Measurements from ENCODE around the gene KLK4. TPM values are rescaled to one million over a fixed set of nuclear protein-coding genes. Genes with fewer than 3 reads are reported as not detected.

The KLK4 gene
- polyA plus RNA-seq, 1 donor, result not detected

GRCh38 chr19:50878851-50879250 lies 32.3 kb downstream of the KLK4 start:
- no peak for DNase-seq

DNA sequence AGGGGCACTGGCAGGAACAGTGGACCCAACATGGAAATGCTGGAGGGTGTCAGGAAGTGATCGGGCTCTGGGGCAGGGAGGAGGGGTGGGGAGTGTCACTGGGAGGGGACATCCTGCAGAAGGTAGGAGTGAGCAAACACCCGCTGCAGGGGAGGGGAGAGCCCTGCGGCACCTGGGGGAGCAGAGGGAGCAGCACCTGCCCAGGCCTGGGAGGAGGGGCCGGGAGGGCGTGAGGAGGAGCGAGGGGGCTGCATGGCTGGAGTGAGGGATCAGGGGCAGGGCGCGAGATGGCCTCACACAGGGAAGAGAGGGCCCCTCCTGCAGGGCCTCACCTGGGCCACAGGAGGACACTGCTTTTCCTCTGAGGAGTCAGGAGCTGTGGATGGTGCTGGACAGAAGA lies 33.9 kb downstream of the KLK4 start:
- DNase-seq, result no peak

DNA sequence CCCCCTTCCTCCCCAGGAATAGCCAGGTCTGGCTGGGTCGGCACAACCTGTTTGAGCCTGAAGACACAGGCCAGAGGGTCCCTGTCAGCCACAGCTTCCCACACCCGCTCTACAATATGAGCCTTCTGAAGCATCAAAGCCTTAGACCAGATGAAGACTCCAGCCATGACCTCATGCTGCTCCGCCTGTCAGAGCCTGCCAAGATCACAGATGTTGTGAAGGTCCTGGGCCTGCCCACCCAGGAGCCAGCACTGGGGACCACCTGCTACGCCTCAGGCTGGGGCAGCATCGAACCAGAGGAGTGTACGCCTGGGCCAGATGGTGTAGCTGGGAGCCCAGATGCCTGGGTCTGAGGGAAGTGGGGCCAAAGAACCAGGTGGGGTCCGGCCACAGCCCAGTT lies 34.7 kb downstream of the KLK4 start:
- DNase-seq, result no peak

DNA sequence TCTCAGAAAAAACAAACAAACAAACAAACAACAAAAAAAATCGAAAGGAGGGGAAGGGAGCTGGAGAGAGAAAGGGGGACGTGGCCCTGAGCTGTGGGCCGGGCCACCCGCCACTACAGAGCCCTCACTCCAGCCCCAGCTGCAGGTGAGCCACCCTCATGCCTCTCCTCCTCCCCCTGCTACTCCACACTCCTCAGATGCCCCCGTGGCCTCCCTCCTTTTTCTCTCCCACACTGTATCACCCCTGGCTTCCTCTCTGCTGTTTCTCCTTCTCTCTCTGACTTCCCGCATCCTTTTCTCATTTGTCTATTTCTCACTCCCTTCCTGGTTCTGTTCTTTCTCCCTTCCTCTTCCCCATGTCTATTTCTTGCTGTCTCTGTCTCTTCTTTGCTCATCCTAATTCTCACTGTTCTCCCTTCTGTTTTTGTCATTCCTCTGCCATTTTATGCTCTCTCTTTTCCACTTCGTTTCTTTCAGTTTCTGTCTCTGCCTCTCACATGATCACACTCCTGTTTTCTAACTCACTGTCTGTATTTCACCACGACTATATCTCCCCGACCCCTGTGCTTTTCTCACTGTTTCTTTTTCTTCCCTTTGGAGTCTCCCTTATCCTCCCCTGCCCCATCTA lies 35.3 kb downstream of the KLK4 start:
- DNase-seq, result no peak

- no peak for DNase-seq
Measured at GRCh38 chr19:50874211-50874610, 37.0 kb downstream of the KLK4 start.

DNA sequence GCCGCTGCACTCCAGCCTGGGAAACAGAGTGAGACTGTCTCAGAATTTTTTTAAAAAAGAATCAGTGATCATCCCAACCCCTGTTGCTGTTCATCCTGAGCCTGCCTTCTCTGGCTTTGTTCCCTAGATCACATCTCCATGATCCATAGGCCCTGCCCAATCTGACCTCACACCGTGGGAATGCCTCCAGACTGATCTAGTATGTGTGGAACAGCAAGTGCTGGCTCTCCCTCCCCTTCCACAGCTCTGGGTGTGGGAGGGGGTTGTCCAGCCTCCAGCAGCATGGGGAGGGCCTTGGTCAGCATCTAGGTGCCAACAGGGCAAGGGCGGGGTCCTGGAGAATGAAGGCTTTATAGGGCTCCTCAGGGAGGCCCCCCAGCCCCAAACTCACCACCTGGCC lies 38.1 kb downstream of the KLK4 start, which contains the start of gene KLK2:
Gene KLK2 (plus strand): TSS at position 384 of the 400 bp plus-strand sequence. CDS start 35 bp downstream, outside the sequence.
- no peak for DNase-seq

- no peak for DNase-seq
Measured at GRCh38 chr19:50870417-50871089, 40.6 kb downstream of the KLK4 start.

GRCh38 chr19:50869479-50869878 lies 41.7 kb downstream of the KLK4 start:
- DNase-seq, result no peak

GRCh38 chr19:50861496-50862286 lies 49.5 kb downstream of the KLK4 start:
- no peak for DNase-seq

DNA sequence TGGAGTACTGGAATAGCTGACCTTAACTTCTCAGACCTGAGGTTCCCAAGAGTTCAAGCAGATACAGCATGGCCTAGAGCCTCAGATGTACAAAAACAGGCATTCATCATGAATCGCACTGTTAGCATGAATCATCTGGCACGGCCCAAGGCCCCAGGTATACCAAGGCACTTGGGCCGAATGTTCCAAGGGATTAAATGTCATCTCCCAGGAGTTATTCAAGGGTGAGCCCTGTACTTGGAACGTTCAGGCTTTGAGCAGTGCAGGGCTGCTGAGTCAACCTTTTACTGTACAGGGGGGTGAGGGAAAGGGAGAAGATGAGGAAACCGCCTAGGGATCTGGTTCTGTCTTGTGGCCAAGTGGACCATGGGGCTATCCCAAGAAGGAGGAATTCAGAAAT lies 50.2 kb downstream of the KLK4 start:
- no peak for DNase-seq

DNA sequence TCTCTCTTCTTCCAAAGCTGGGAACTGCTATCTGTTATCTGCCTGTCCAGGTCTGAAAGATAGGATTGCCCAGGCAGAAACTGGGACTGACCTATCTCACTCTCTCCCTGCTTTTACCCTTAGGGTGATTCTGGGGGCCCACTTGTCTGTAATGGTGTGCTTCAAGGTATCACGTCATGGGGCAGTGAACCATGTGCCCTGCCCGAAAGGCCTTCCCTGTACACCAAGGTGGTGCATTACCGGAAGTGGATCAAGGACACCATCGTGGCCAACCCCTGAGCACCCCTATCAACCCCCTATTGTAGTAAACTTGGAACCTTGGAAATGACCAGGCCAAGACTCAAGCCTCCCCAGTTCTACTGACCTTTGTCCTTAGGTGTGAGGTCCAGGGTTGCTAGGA lies 51.3 kb downstream of the KLK4 start:
- no peak for DNase-seq

- DNase-seq, result no peak
Measured at GRCh38 chr19:50858886-50859285, 52.3 kb downstream of the KLK4 start.

DNA sequence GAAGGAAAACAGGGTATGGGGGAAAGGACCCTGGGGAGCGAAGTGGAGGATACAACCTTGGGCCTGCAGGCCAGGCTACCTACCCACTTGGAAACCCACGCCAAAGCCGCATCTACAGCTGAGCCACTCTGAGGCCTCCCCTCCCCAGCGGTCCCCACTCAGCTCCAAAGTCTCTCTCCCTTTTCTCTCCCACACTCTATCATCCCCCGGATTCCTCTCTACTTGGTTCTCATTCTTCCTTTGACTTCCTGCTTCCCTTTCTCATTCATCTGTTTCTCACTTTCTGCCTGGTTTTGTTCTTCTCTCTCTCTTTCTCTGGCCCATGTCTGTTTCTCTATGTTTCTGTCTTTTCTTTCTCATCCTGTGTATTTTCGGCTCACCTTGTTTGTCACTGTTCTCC lies 53.8 kb downstream of the KLK4 start:
- DNase-seq, result no peak

Other genes with a start within 250 kb of the KLK4 start
- gene SHANK1, start 191.6 kb downstream of the KLK4 start, polyA plus RNA-seq (ENCODE audit: insufficient read length), result 38.7 TPM
- 21.5 TPM for gene CLEC11A, start 188.0 kb downstream of the KLK4 start, polyA plus RNA-seq (ENCODE audit: insufficient read length)
- not detected for gene GPR32, start 140.9 kb downstream of the KLK4 start, polyA plus RNA-seq (ENCODE audit: insufficient read length)
- gene ACP4, start 121.0 kb downstream of the KLK4 start, polyA plus RNA-seq (ENCODE audit: insufficient read length), result 0.14 TPM
- 0.27 TPM for gene KLK1, start 87.6 kb downstream of the KLK4 start, polyA plus RNA-seq (ENCODE audit: insufficient read length)
- not detected for gene KLK15, start 77.8 kb downstream of the KLK4 start, polyA plus RNA-seq (ENCODE audit: insufficient read length)
- gene KLK3, start 56.5 kb downstream of the KLK4 start, polyA plus RNA-seq (ENCODE audit: insufficient read length), result not detected
- gene KLK2, start 38.0 kb downstream of the KLK4 start, polyA plus RNA-seq (ENCODE audit: insufficient read length), result not detected
- gene KLK5, start 41.6 kb upstream of the KLK4 start, polyA plus RNA-seq (ENCODE audit: insufficient read length), result not detected
- gene KLK6, start 58.2 kb upstream of the KLK4 start, polyA plus RNA-seq (ENCODE audit: insufficient read length), result not detected
- gene KLK7, start 72.5 kb upstream of the KLK4 start, polyA plus RNA-seq (ENCODE audit: insufficient read length), result not detected
- not detected for gene KLK8, start 90.2 kb upstream of the KLK4 start, polyA plus RNA-seq (ENCODE audit: insufficient read length)
- gene KLK10, start 108.3 kb upstream of the KLK4 start, polyA plus RNA-seq (ENCODE audit: insufficient read length), result not detected
- 0.72 TPM for gene KLK11, start 115.2 kb upstream of the KLK4 start, polyA plus RNA-seq (ENCODE audit: insufficient read length)
- gene KLK12, start 123.6 kb upstream of the KLK4 start, polyA plus RNA-seq (ENCODE audit: insufficient read length), result not detected
- not detected for gene KLK13, start 153.7 kb upstream of the KLK4 start, polyA plus RNA-seq (ENCODE audit: insufficient read length)
- gene KLK14, start 171.5 kb upstream of the KLK4 start, polyA plus RNA-seq (ENCODE audit: insufficient read length), result not detected
- gene CTU1, start 197.0 kb upstream of the KLK4 start, polyA plus RNA-seq (ENCODE audit: insufficient read length), result 4.2 TPM
- gene SIGLEC9, start 213.5 kb upstream of the KLK4 start, polyA plus RNA-seq (ENCODE audit: insufficient read length), result 1.1 TPM
- gene SIGLEC7, start 230.9 kb upstream of the KLK4 start, polyA plus RNA-seq (ENCODE audit: insufficient read length), result 0.76 TPM